Measurements from ENCODE around the gene METTL25B. TPM values are rescaled to one million over a fixed set of nuclear protein-coding genes. Genes with fewer than 3 reads are reported as not detected.

METTL25B gene
- total and polyA plus RNA-seq, 9 donors, result 18.1 to 39.6 (median 33.2) TPM

DNA sequence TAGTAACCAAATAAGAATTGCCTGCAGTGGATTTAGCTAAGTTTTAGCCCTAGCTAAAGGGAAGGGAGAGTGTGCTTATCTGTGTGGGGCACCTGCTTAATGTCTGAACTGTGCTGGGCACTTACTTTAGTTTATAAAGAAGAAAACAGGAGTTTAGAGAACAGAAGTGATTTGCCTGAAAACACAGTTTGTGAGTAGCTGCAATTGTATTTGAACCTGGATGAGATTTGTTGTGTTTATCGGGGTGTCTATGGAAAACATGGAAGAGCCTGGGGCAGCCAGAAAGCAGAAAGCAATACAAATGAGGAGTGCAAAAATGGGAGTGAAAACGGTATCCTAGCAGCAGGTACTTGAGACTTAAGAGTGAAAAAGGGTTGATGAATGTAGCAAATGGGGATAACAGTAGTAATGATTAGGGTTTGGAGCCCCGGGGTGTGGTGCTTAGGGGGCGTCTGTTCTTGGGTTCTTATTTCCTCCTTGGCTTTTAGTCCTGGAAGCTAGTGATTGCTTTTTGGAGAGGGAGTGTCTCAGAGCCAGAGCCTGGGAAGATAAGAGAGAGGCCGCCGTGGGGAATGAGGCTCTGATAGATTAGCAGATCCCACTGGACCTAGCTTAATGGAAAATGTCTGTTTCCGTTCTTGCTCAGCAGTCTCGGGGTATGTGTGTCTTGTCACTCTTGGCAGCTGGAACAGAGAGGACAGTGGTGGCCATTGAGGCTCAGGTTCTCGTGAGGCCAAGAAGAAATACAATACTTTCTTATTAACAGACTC lies 44.6 kb downstream of the METTL25B start:
- WGBS, 3 donors, result 22 to 25% (median 25%) methylated on average over 9 of the region's 9 CpGs
- DNase-seq, result no peak
- Histone ChIP-seq H3K9me3 (no peaks in the 10 kb centered on the region), H3K4me1 (ENCODE audit: insufficient read depth) (peaks cover 10% of the 10 kb centered on the region), H3K27me3 (no peaks in the 10 kb centered on the region), H3K4me3 (no peak overlapping the region), H3K27ac (no peak overlapping the region), H3K36me3 (no peaks in the 10 kb centered on the region)
- intact Hi-C loops (cut with DNase I), result loop anchor here in 1 of 4 donors (10.0 kb wide), 1 partner anchor 112 kb away; no protein-coding TSS in a partner anchor
- TF ChIP-seq POLR2A (IDR thresholded peaks at IDR 0.05) (no peak), EP300 (IDR thresholded peaks at IDR 0.05) (no peak)
- TF ChIP-seq, protein P1, sequence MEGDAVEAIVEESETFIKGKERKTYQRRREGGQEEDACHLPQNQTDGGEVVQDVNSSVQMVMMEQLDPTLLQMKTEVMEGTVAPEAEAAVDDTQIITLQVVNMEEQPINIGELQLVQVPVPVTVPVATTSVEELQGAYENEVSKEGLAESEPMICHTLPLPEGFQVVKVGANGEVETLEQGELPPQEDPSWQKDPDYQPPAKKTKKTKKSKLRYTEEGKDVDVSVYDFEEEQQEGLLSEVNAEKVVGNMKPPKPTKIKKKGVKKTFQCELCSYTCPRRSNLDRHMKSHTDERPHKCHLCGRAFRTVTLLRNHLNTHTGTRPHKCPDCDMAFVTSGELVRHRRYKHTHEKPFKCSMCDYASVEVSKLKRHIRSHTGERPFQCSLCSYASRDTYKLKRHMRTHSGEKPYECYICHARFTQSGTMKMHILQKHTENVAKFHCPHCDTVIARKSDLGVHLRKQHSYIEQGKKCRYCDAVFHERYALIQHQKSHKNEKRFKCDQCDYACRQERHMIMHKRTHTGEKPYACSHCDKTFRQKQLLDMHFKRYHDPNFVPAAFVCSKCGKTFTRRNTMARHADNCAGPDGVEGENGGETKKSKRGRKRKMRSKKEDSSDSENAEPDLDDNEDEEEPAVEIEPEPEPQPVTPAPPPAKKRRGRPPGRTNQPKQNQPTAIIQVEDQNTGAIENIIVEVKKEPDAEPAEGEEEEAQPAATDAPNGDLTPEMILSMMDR (IDR thresholded peaks at IDR 0.05), result no peak

DNA sequence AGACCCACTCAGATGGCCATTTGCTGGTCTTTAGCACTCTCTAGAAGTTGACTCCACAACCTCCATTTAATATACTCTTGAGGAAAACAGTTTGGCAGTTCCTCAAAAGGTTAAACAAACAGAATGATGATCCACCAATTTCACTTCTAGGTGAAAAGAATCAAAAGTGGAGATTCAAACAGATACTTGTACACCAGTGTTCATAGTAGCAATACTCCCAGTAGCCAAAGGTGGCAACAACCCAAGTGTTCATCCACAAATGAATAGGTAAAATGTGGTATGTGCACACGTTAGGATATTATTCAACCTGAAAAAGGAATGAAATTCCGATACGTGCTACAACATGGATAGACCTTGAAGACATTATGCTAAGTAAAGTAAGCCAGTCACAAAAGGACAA lies 45.3 kb downstream of the METTL25B start:
- Histone ChIP-seq H3K9me3 (no peaks in the 10 kb centered on the region), H3K4me1 (ENCODE audit: insufficient read depth) (peaks cover 10% of the 10 kb centered on the region), H3K27ac (no peak overlapping the region), H3K36me3 (no peaks in the 10 kb centered on the region), H3K27me3 (no peaks in the 10 kb centered on the region), H3K4me3 (no peak overlapping the region)
- intact Hi-C loops (cut with DNase I), result loop anchor here in 1 of 4 donors (10.0 kb wide), 1 partner anchor 111 kb away; no protein-coding TSS in a partner anchor
- 92 to 94% (median 93%) methylated on average over 3 of the region's 3 CpGs for WGBS, 3 donors
- no peak for DNase-seq
- TF ChIP-seq, protein P1 (IDR thresholded peaks at IDR 0.05), result no peak
- TF ChIP-seq EP300 (IDR thresholded peaks at IDR 0.05), result no peak
- TF ChIP-seq POLR2A (IDR thresholded peaks at IDR 0.05), result no peak

DNA sequence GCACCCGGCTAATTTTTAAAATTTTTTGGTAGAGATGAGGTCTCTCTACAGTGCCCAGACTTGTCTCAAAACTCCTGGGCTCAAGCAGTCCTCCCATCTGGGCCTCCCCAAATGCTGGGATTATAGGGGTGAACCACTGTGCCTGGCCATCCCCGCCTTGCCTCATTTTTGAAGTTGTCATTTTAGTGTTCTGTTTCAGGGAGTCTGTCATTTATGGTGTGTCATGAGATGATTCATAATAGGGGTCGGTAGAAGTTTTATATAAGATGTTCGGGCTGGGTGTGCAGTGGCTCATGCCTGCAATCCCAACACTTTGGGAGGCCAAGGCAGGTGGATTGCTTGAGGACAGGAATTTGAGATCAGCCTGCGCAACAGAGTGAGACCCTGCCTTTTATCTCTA lies 47.5 kb downstream of the METTL25B start:
- intact Hi-C loops (cut with DNase I), result loop anchor here in 2 of 4 donors (5.0 to 10.0 kb wide), 2 partner anchors 109 to 372 kb away; no protein-coding TSS in a partner anchor
- H3K4me3 ChIP-seq, result no peak overlapping the region
- 80 to 86% (median 81%) methylated on average over 5 of the region's 5 CpGs for WGBS, 3 donors
- H3K9me3 ChIP-seq, result no peaks in the 10 kb centered on the region
- TF ChIP-seq EP300 (IDR thresholded peaks at IDR 0.05) (no peak), POLR2A (IDR thresholded peaks at IDR 0.05) (no peak)
- TF ChIP-seq, protein P1 (IDR thresholded peaks at IDR 0.05), result no peak
- H3K36me3 ChIP-seq, result no peaks in the 10 kb centered on the region
- no peaks in the 10 kb centered on the region for H3K27me3 ChIP-seq
- H3K4me1 ChIP-seq (ENCODE audit: insufficient read depth), result peaks cover 10% of the 10 kb centered on the region
- H3K27ac ChIP-seq, result no peak overlapping the region
- DNase-seq, result no peak

DNA sequence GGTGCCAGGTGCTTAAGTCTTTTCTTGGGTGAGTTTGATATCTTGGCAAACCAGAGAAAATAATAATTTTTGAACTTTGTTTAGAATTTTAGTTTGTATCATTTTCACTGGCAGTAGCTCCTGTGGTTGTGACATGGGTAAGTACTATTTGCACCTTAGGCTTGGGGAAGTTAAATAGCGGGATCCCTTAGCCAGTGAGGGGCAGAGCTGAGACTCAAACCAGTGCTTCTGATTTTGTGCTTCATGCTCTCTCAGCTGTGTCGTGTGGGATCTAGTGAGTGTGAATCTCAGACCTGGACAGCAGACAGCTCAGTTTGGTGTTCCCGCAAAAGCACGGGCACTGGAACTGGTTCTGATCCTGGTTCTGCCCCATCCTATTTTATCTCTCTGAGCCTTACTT lies 48.7 kb downstream of the METTL25B start:
- Histone ChIP-seq H3K27me3 (no peaks in the 10 kb centered on the region), H3K36me3 (no peaks in the 10 kb centered on the region), H3K4me1 (ENCODE audit: insufficient read depth) (peaks cover 11% of the 10 kb centered on the region), H3K27ac (no peak overlapping the region), H3K9me3 (no peaks in the 10 kb centered on the region), H3K4me3 (no peak overlapping the region)
- no peak for DNase-seq
- intact Hi-C loops (cut with DNase I), result loop anchor here in 2 of 4 donors (5.0 to 10.0 kb wide), 2 partner anchors 108 to 370 kb away; no protein-coding TSS in a partner anchor
- TF ChIP-seq POLR2A (IDR thresholded peaks at IDR 0.05), result no peak
- TF ChIP-seq, protein P1 (IDR thresholded peaks at IDR 0.05), result no peak
- no peak for TF ChIP-seq EP300 (IDR thresholded peaks at IDR 0.05)
- WGBS, 3 donors, result 59 to 62% (median 62%) methylated on average over 4 of the region's 4 CpGs
